GM10266 (cell line): ENCODE measurements around the gene ELMOD1.

Source experiments
- DNase-seq: peaks from one replicate; pipeline ENCODE4 v3.0.0; 2012; ENCODE audit errors: extremely low spot score
- CTCF ChIP-seq: IDR thresholded peaks from 2 replicates; pipeline ENCODE4 v1.5.1; 2012; ENCODE audit warnings: mild to moderate bottlenecking, low read depth; ENCODE audit not compliant: control insufficient read depth, insufficient read depth; ENCODE audit errors: missing control alignments

The ELMOD1 gene

GRCh38 chr11:107688322-107688918 is 97.5 kb downstream of the ELMOD1 start:
- DNase-seq: no peak
- TF ChIP-seq CTCF: no peak

DNA sequence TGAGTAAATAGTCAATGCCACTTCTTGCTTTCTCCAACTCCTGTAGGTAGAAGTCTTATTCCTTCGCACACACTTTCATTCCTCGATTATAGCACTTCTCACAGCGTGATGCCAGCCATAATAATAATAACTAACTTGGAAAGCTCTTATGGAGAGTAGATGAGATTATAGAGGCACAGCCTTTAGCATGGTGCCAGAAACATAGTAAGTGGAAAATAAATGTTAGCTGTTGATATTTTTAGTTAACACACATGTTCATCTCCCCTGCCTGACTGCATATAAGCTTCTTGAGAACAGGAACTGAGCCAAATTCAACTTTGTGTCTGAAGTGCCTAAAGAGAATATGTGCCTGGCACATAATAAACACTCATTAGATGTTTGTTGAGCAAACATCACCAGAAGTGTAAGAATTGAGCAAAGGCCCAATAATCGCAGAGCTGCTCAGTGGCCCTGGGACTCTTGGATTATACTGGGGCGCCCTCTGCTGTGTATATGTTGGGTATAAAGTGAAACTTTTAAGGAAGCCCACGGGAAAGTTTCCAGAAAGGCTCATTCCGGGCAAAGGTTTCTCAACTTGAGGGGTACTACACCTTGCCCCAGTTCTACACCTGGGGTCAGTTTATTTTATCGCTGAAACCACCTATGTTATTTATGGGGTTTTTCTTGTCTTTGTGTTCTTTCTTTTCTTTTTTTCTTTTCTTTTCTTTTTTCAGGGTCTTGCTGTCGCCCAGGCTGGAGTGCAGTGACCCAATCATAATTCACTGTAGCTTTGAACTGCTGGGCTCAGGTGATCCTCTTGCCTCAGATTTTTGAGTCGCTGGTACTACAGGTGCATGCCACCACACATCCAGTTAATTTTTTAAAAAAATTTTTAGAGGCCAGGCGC is 98.6 kb downstream of the ELMOD1 start:
- peak; percentile 50 for DNase-seq
- TF ChIP-seq CTCF: peak; percentile 62

DNA sequence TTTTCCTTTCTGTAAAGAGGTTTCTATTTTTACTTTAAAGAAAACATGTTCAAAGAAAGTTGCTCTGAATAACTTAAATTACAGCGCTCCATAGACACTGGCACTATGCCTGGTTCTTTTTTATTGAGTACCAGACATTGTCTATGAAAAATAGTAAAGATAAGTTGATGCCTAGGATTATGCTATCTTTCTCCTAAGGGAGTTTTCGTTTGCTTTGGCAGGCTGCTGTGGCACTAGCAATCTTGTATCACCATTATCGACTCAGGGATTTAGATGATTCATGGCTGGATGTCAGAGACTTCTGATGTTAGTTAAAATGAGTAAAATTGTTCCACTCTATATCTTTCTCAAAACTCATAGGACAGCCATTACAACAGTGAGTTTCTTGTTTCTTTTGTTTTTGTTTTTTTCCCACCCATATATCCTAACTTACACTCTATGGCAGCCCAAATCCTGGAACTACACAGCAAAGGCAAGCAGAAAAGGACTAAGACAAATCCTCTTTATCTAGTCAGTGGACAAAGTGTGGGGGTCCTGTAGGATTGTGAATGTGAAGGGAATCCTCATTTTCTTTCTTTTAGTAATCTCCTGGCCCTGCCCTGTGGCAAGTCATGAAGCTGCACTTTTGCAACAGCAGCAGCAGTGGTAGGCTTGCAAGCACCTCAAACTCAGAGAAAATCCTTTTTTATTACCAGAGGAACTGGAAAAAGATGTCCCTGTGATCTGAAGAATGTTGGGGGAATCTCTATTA is 100.2 kb downstream of the ELMOD1 start:
- DNase-seq: no peak
- no peak for TF ChIP-seq CTCF

DNA sequence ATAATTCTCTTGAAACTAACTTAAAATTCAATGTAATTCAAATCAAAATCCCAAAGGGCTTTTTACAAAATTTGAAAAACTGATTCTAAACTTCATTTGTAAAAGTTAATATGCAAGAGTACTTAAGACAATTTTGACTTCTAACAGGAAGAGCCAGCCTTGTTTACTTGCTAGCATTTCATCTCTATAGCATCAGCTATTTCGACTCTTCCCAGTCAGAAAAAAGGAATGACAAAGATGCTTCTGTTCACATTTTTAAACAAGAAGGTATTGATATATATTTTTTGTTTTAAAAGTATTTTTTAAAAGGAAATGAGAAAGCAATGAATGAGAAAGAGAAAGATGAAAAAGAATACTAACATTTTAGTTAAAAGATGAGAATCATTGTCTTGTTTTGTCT is 104.5 kb downstream of the ELMOD1 start:
- DNase-seq: no peak

DNA sequence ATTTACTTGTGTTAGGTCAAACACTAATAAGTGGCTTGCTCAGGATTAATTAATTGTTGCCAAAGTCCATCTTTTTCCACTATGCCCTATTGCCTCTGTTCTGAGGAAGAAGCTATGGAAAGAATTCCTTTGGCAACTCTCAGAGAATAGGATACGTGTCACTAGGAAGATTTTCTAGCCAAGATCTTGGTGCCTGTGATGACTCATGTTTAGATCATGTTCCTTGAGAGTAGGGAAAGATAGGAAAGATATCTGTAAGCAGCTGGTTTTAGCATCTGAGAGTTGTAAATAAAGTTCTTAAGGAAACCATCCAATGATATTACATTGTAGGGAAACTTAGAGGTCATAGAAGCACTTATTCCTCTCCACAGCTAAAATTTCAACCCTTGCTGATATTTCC is 105.2 kb downstream of the ELMOD1 start:
- no peak for DNase-seq
- no peak for TF ChIP-seq CTCF

More for the DNA sequence above, 104.5 kb downstream of the ELMOD1 start:
- TF ChIP-seq CTCF: no peak

DNA sequence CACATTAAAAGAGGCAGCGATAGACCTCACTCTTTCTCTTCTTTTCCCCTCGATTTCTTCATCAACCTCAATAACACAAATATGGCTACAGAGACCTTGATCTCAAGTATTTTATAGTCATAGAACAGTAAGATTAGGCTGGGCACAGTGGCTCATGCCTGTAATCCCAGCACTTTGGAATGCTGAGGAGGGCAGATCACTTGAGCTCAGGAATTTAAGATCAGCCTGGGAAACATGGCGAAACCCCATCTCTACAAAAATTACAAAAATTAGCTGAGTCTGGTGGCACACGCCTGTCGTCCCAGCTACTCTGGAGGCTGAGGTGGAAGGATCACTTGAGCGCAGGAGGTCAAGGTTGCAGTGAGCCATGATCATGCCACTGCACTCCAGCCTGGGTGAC is 106.3 kb downstream of the ELMOD1 start:
- no peak for DNase-seq
- no peak for TF ChIP-seq CTCF
